Hepatocyte (in vitro differentiated cells): ENCODE measurements around the gene KBTBD4.

Experiments
- CTCF ChIP-seq: fragments of 200-600 bp; sonication (generic); IDR thresholded peaks from 2 replicates; pipeline ENCODE4 v1.5.1; 2016; ENCODE audit warnings: antibody characterized with exemption, mild to moderate bottlenecking; ENCODE audit not compliant: poor library complexity
- EZH2 ChIP-seq: fragments of 200-600 bp; sonication (generic); IDR thresholded peaks from 2 replicates; pipeline ENCODE4 v1.6.1; 2016; ENCODE audit warnings: antibody characterized with exemption, mild to moderate bottlenecking, borderline replicate concordance

GRCh38 chr11:47615249-47615648 is 36.5 kb upstream of the KBTBD4 start:
- no peak for TF ChIP-seq CTCF
- TF ChIP-seq EZH2 = no peak
